Lower leg skin (tissue), 3 donors: ENCODE measurements around the gene KRTAP9-9.

Source experiments
- POLR2A ChIP-seq, 2 donors: fragments of 450-650 bp; IDR thresholded peaks; one replicate each; pipeline ENCODE4 v1.6.1; 2016 to 2017; ENCODE audit warnings: antibody characterized with exemption in 2 of 2, mild to moderate bottlenecking in 1 of 2, moderate library complexity in 1 of 2
- TF ChIP-seq, protein P1 (sequence below), 3 donors: fragments of 450-650 bp; IDR thresholded peaks; one replicate each; pipeline ENCODE4 v1.5.1; 2016; ENCODE audit warnings: antibody characterized with exemption in 3 of 3, mild to moderate bottlenecking in 3 of 3, moderate library complexity in 2 of 3

DNA sequence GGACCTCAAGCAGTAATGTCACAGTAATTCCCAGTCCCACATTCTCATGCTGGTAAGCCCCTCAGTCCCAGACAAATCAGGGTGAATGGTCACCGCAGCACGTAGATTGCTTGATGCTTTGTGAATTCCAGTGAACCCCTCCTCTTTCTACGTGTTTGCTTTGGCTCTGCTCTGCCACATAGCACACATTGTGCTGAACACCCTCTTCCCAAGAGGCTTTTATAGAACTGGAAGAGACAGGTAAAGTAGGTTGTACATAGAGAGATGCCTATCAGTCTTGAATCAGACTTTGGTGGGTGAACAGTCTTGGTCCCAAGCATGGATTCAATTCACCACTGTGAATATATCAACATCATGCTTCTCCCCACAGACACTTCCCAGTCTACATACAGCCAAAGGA lies 9.4 kb downstream of the KRTAP9-9 start:
- TF ChIP-seq, protein P1, sequence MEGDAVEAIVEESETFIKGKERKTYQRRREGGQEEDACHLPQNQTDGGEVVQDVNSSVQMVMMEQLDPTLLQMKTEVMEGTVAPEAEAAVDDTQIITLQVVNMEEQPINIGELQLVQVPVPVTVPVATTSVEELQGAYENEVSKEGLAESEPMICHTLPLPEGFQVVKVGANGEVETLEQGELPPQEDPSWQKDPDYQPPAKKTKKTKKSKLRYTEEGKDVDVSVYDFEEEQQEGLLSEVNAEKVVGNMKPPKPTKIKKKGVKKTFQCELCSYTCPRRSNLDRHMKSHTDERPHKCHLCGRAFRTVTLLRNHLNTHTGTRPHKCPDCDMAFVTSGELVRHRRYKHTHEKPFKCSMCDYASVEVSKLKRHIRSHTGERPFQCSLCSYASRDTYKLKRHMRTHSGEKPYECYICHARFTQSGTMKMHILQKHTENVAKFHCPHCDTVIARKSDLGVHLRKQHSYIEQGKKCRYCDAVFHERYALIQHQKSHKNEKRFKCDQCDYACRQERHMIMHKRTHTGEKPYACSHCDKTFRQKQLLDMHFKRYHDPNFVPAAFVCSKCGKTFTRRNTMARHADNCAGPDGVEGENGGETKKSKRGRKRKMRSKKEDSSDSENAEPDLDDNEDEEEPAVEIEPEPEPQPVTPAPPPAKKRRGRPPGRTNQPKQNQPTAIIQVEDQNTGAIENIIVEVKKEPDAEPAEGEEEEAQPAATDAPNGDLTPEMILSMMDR (IDR thresholded peaks at IDR 0.05) = no peak
- TF ChIP-seq POLR2A (IDR thresholded peaks at IDR 0.05) = no peak
